ENCODE results near the gene ARID3C. TPM values are rescaled to one million over a fixed set of nuclear protein-coding genes. Genes with fewer than 3 reads are reported as not detected.
A peak's percentile ranks its signal among the peaks of the same experiment; 100 is the strongest.

Gene ARID3C
- total RNA-seq, 4 donors from 2014 or later = not detected

- DNase-seq (peak in 1 of 2 donors; percentile 36), ATAC-seq (no peak)
- TF ChIP-seq POLR2A (IDR thresholded peaks at IDR 0.05) = no peak
- in situ Hi-C loops (cut with MboI; ENCODE audit: low sequenced_read_pairs in 4 of 4) = loop anchor here in 1 of 4 donors (25.0 kb wide), 1 partner anchor 436 kb away; the partner anchor contains the start of genes FANCG and PIGO
- Histone ChIP-seq H3K27ac (peak overlapping the region; percentile 88 to 91 (median 89)), H3K9me3 (no peaks in the 10 kb centered on the region), H3K27me3 (no peaks in the 10 kb centered on the region), H3K4me1 (peaks cover 52 to 63% of the 10 kb centered on the region in 2 donors), H3K4me3 (no peak overlapping the region), H3K36me3 (peaks cover 0 to 14% of the 10 kb centered on the region in 2 donors)
- intact Hi-C loops (cut with DNase I; ENCODE audit: low total_unique reads) = loop anchor here (5.0 kb wide), 1 partner anchor 336 kb away; the partner anchor contains the start of gene DNAJB5
These were observed 21.9 kb upstream of the ARID3C start for GRCh38 chr9:34650816-34651215.

- H3K4me1 ChIP-seq = peaks cover 44 to 46% of the 10 kb centered on the region in 2 donors
- H3K27me3 ChIP-seq = no peaks in the 10 kb centered on the region
- DNase-seq = no peak
- peak overlapping the region; percentile 43 to 94 (median 89) for H3K27ac ChIP-seq
- ATAC-seq = no peak
- intact Hi-C loops (cut with DNase I; ENCODE audit: low total_unique reads) (no loop called here), in situ Hi-C loops (cut with MboI; ENCODE audit: low sequenced_read_pairs in 4 of 4) (loop anchor here in 1 of 4 donors (10.0 kb wide), 1 partner anchor 56 kb away; no protein-coding TSS in a partner anchor)
- H3K9me3 ChIP-seq = no peaks in the 10 kb centered on the region
- peaks cover 0 to 14% of the 10 kb centered on the region in 2 donors for H3K36me3 ChIP-seq
- TF ChIP-seq POLR2A (IDR thresholded peaks at IDR 0.05) (no peak), CTCF (IDR thresholded peaks at IDR 0.05 in 4 of 5, conservative IDR thresholded peaks at IDR 0.05 in 1 of 5) (no peak)
- H3K4me3 ChIP-seq = no peak overlapping the region
These were observed 19.8 kb upstream of the ARID3C start for GRCh38 chr9:34648673-34649072.

GRCh38 chr9:34647651-34648050 lies 18.8 kb upstream of the ARID3C start:
- intact Hi-C loops (cut with DNase I; ENCODE audit: low total_unique reads) (no loop called here), in situ Hi-C loops (cut with MboI; ENCODE audit: low sequenced_read_pairs in 4 of 4) (loop anchor here in 1 of 4 donors (10.0 kb wide), 1 partner anchor 57 kb away; no protein-coding TSS in a partner anchor)
- DNase-seq (no peak), ATAC-seq (no peak)
- Histone ChIP-seq H3K27ac (peak overlapping the region; percentile 88 to 94 (median 90)), H3K4me1 (peaks cover 34 to 36% of the 10 kb centered on the region in 2 donors), H3K36me3 (peaks cover 0 to 14% of the 10 kb centered on the region in 2 donors), H3K9me3 (no peaks in the 10 kb centered on the region), H3K27me3 (no peaks in the 10 kb centered on the region), H3K4me3 (peak overlapping the region; percentile 67 to 85 (median 81))
- TF ChIP-seq CTCF (IDR thresholded peaks at IDR 0.05 in 4 of 5, conservative IDR thresholded peaks at IDR 0.05 in 1 of 5) (no peak), POLR2A (IDR thresholded peaks at IDR 0.05) (no peak)

- Histone ChIP-seq H3K4me1 (peaks cover 30 to 32% of the 10 kb centered on the region in 2 donors), H3K27ac (peak overlapping the region; percentile 88 to 94 (median 90)), H3K9me3 (no peaks in the 10 kb centered on the region), H3K4me3 (peak overlapping the region; percentile 67 to 85 (median 81)), H3K27me3 (no peaks in the 10 kb centered on the region), H3K36me3 (peaks cover 0 to 14% of the 10 kb centered on the region in 2 donors)
- DNase-seq (no peak), ATAC-seq (no peak)
- in situ Hi-C loops (cut with MboI; ENCODE audit: low sequenced_read_pairs in 4 of 4) (loop anchor here in 1 of 4 donors (10.0 kb wide), 1 partner anchor 58 kb away; no protein-coding TSS in a partner anchor), intact Hi-C loops (cut with DNase I; ENCODE audit: low total_unique reads) (no loop called here)
- no peak for TF ChIP-seq CTCF (IDR thresholded peaks at IDR 0.05 in 4 of 5, conservative IDR thresholded peaks at IDR 0.05 in 1 of 5)
- TF ChIP-seq POLR2A (IDR thresholded peaks at IDR 0.05) = no peak
These were observed 18.2 kb upstream of the ARID3C start for GRCh38 chr9:34647084-34647403.

GRCh38 chr9:34646211-34647083 lies 17.6 kb upstream of the ARID3C start, which contains the start of gene GALT:
TSS of gene GALT (plus strand) at chr9:34646675. CDS start at chr9:34646705, 30 bp downstream.
- H3K4me3 ChIP-seq = peak within 1 kb of the TSS; percentile 67 to 85 (median 81)
- ATAC-seq = peak; percentile 76 to 80
- peak; percentile 85 to 92 for DNase-seq
- peaks cover 30% of the 10 kb centered on the region in 2 donors for H3K4me1 ChIP-seq
- peaks cover 0 to 14% of the 10 kb centered on the region in 2 donors for H3K36me3 ChIP-seq
- in situ Hi-C loops (cut with MboI; ENCODE audit: low sequenced_read_pairs in 4 of 4) = loop anchor here in 1 of 4 donors (10.0 kb wide), 1 partner anchor 58 kb away; no protein-coding TSS in a partner anchor
- no peaks in the 10 kb centered on the region for H3K27me3 ChIP-seq
- intact Hi-C loops (cut with DNase I; ENCODE audit: low total_unique reads) = loop anchor here (1.0 kb wide), 1 partner anchor 55 kb away; no protein-coding TSS in a partner anchor
- TF ChIP-seq CTCF (IDR thresholded peaks at IDR 0.05 in 4 of 5, conservative IDR thresholded peaks at IDR 0.05 in 1 of 5) (peak; percentile 15 to 65 (median 39)), POLR2A (IDR thresholded peaks at IDR 0.05) (peak; percentile 30 to 55)
- peak within 1 kb of the TSS; percentile 88 to 94 (median 90) for H3K27ac ChIP-seq
- no peaks in the 10 kb centered on the region for H3K9me3 ChIP-seq
